ENCODE data around the gene SORCS2.

SORCS2 gene

DNA sequence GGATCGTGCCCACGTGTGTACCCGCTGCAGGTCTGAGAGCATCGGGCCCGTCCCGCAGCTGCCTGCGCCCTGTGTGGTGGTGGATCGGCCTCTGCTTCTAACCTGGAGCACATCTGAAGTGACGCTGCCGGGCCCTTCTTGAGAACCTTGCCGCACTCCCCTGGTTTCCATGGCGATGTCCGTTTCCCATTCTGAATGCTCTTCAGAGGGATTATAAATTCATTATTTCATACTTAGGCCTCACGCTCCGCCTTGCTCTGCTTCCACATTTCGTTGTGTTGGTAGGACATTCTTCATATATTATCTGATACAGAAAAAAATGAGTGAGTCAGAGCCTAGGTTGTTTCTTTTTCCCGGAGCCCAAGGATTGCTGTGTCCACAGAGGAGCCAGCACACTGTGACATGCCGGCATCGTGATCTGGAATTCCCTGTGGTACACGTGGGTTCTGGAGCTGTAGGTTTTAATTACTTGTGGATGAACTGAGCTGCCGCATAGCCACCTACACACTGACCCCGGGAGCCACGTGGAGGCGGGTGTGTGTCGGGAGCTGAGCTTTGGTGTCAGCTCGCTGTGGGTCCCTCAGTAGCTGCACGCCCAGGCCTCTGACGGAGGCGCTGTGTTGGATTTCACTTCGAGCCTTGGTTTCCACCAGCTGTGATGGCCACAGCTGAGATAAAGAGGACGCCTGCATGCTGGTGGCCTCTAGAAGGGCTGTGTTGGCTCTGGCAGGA lies 179.0 kb downstream of the SORCS2 start:
- H3K9me3 ChIP-seq (ENCODE audit: low read length): no peaks in the 10 kb centered on the region
- peaks cover 2% of the 10 kb centered on the region for H3K27me3 ChIP-seq (ENCODE audit: insufficient read depth, low read length)
- H3K4me1 ChIP-seq (ENCODE audit: insufficient read depth, low read length): no peaks in the 10 kb centered on the region
- no peaks in the 10 kb centered on the region for H3K36me3 ChIP-seq (ENCODE audit: insufficient read depth, low read length)
- H2AFZ ChIP-seq (ENCODE audit: low read depth, low read length): no peak overlapping the region
- H3K4me3 ChIP-seq (ENCODE audit: low read length): no peak overlapping the region

DNA sequence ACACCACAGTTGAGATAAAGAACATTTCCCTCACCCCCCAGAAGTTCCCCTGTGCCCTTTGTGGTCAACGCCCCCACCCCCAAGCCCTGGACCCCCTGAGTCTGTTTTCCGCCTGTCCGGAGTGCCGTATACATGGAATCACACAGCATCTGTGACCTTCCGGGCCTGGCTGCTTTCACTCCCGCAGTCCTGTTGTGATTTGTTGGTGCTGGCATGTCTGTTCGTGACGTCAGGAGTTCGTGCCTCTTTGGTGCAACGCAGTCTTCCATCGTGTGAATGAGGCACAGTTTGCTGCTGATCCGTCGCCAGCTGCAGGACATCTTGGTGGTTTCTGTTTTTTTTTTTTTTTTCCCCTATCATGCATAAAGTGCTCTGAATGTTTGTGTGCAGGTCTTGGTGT lies 180.3 kb downstream of the SORCS2 start:
- H3K9me3 ChIP-seq (ENCODE audit: low read length): no peaks in the 10 kb centered on the region
- H3K27me3 ChIP-seq (ENCODE audit: insufficient read depth, low read length): peaks cover 2% of the 10 kb centered on the region
- H3K36me3 ChIP-seq (ENCODE audit: insufficient read depth, low read length): no peaks in the 10 kb centered on the region
- no peak overlapping the region for H2AFZ ChIP-seq (ENCODE audit: low read depth, low read length)
- no peak overlapping the region for H3K4me3 ChIP-seq (ENCODE audit: low read length)
- no peaks in the 10 kb centered on the region for H3K4me1 ChIP-seq (ENCODE audit: insufficient read depth, low read length)

DNA sequence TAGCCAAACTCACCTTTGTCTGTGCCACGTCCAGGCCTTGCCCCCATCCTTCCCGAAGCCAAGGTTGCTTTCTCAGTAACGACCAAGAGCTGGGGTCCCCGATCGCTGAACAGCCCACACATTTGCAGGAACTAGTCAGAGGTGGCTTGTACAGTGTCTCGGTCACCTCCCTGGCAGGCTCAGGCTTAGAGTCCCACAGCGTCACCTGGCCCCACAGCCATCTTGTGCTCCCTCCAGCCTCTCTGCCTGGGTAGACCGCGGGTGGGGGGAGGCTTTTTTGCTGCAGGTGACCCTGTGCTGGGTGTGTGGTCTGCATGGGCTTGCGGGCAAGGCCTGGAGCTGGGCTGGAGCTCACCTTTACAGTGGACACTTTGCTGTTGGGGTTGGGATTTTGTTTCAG lies 182.2 kb downstream of the SORCS2 start:
- Histone ChIP-seq H2AFZ (ENCODE audit: low read depth, low read length) (no peak overlapping the region), H3K4me1 (ENCODE audit: insufficient read depth, low read length) (no peaks in the 10 kb centered on the region), H3K27me3 (ENCODE audit: insufficient read depth, low read length) (peaks cover 5% of the 10 kb centered on the region), H3K36me3 (ENCODE audit: insufficient read depth, low read length) (no peaks in the 10 kb centered on the region), H3K9me3 (ENCODE audit: low read length) (no peaks in the 10 kb centered on the region), H3K4me3 (ENCODE audit: low read length) (no peak overlapping the region)

DNA sequence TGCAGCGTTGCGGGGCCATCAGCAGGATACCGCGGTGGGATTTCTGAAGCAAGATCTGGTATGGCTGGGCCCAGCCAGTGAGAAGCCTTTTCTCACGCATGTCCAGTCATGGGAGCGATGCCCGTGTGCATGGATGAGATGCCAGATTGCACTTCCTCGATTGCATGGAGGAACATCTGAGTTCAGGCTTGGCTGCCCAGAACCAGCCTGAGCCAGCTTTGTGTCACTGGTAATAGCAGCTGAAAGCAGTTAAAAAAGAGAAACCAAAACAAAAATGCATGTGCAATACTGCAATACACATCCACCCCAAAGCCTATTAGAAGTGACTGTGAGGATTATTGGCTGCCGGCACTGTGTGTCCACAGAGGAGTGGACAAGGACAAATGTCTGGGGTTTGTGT lies 183.1 kb downstream of the SORCS2 start:
- no peak overlapping the region for H3K4me3 ChIP-seq (ENCODE audit: low read length)
- H3K9me3 ChIP-seq (ENCODE audit: low read length): no peaks in the 10 kb centered on the region
- H3K36me3 ChIP-seq (ENCODE audit: insufficient read depth, low read length): no peaks in the 10 kb centered on the region
- no peaks in the 10 kb centered on the region for H3K4me1 ChIP-seq (ENCODE audit: insufficient read depth, low read length)
- peaks cover 5% of the 10 kb centered on the region for H3K27me3 ChIP-seq (ENCODE audit: insufficient read depth, low read length)
- H2AFZ ChIP-seq (ENCODE audit: low read depth, low read length): no peak overlapping the region

DNA sequence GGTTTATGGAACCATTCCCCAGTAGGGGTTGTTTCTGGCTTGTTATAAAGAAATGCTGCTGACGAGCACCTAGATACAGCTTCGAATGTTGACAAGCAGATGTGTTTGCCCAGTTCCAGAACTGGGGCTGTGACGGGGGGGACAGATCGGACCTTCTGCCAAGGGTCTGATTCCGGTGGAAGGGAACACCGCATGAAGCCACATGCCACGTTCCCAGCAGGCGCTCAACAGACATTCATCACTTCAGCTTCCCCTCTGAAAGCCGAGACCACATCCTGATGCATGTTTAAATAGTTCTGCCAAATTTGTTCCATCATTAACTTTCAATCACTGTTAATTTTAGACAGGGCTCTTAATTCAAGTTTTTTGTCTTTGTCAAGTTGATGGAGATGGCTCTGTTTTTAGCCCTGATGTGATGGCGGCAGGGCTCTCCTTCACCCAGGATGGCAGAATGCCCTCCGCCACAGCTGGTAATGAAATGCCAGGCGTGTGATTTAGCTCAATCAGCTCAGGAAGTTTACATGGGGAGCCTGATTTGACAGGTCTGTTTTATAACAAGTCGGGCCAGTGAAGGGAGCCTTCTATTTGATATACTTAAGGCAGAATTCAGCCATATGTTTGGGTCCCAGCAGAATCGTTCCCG lies 185.0 kb downstream of the SORCS2 start:
- Histone ChIP-seq H3K9me3 (ENCODE audit: low read length) (no peaks in the 10 kb centered on the region), H3K27me3 (ENCODE audit: insufficient read depth, low read length) (peaks cover 11% of the 10 kb centered on the region), H2AFZ (ENCODE audit: low read depth, low read length) (no peak overlapping the region), H3K36me3 (ENCODE audit: insufficient read depth, low read length) (no peaks in the 10 kb centered on the region), H3K4me1 (ENCODE audit: insufficient read depth, low read length) (no peaks in the 10 kb centered on the region), H3K4me3 (ENCODE audit: low read length) (no peak overlapping the region)

DNA sequence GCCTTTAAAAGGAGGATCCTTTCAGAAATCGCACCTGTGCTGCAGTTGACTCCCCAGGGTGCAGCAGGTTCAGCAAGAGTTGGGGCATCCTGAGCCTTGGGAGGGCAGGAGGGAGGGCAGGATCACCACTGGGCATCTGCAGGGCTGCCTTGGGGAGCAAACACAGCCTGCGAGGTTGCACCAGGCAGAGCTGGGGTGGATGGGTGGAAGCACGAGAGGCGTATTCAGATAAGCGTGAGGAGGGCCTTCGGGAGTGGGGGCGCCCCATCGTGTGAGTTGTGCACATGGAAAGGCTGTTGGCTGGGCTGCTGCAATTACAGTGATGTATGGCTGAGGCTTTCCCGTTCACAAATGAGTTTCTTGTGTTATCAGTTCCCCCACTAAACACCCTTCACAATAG lies 186.8 kb downstream of the SORCS2 start:
- Histone ChIP-seq H3K9me3 (ENCODE audit: low read length) (no peaks in the 10 kb centered on the region), H3K36me3 (ENCODE audit: insufficient read depth, low read length) (no peaks in the 10 kb centered on the region), H3K27me3 (ENCODE audit: insufficient read depth, low read length) (peaks cover 11% of the 10 kb centered on the region), H3K4me3 (ENCODE audit: low read length) (no peak overlapping the region), H3K4me1 (ENCODE audit: insufficient read depth, low read length) (no peaks in the 10 kb centered on the region), H2AFZ (ENCODE audit: low read depth, low read length) (no peak overlapping the region)

DNA sequence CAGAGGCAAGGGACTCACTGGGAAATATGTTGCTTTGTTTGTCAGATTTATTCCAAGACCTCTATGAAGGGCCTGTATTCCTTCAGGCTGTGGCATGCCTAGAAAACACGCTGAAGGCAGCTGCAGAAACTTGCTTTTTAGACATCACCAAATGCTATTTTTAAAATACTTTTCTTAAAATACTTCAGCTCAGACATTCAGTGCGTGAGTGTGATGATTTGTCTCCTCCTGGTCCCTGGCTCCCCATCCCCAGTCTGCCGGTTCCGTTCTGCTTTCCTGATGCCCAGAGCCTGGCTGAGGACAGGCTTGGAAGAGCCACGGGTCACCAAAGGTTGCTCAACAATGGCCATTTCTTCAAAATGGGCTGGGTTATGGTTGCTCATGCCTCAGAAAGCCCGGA lies 187.4 kb downstream of the SORCS2 start:
- H3K27me3 ChIP-seq (ENCODE audit: insufficient read depth, low read length): peaks cover 11% of the 10 kb centered on the region
- H2AFZ ChIP-seq (ENCODE audit: low read depth, low read length): no peak overlapping the region
- no peak overlapping the region for H3K4me3 ChIP-seq (ENCODE audit: low read length)
- no peaks in the 10 kb centered on the region for H3K9me3 ChIP-seq (ENCODE audit: low read length)
- no peaks in the 10 kb centered on the region for H3K36me3 ChIP-seq (ENCODE audit: insufficient read depth, low read length)
- no peaks in the 10 kb centered on the region for H3K4me1 ChIP-seq (ENCODE audit: insufficient read depth, low read length)

DNA sequence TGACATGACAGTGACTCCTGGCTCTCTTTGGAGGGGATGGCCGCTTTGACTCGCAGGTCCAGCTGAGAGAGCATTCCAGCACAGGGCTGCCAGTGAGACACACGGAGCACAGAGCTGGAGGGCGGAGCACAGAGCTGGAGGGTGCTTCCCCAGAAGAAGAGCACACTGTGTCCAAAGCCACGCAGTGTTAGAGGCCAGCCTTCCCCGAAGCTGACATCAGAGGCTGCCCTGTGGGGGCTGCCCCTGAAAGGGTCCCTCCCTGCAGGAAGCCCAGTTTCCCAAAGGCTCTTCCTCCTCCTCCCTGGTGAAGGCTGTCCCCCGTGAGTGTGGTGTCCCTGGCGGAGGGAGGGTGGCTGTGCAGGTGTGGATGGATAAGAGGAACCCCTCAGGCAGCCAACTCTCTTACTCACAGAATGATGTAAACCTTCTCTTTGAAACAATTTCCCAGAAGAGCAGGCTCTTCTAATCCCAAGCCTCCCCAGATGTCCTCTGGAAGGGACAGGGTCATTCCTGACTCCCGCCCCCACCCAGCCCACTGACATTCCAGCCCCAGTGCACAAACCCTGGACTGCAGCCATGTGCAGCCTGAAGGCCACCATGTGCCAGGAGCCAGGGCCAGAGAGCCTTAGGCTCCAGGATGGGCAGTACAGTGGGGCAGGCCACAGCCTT lies 189.0 kb downstream of the SORCS2 start:
- Histone ChIP-seq H3K9me3 (ENCODE audit: low read length) (no peaks in the 10 kb centered on the region), H2AFZ (ENCODE audit: low read depth, low read length) (no peak overlapping the region), H3K36me3 (ENCODE audit: insufficient read depth, low read length) (no peaks in the 10 kb centered on the region), H3K4me1 (ENCODE audit: insufficient read depth, low read length) (no peaks in the 10 kb centered on the region), H3K4me3 (ENCODE audit: low read length) (no peak overlapping the region), H3K27me3 (ENCODE audit: insufficient read depth, low read length) (peaks cover 11% of the 10 kb centered on the region)

DNA sequence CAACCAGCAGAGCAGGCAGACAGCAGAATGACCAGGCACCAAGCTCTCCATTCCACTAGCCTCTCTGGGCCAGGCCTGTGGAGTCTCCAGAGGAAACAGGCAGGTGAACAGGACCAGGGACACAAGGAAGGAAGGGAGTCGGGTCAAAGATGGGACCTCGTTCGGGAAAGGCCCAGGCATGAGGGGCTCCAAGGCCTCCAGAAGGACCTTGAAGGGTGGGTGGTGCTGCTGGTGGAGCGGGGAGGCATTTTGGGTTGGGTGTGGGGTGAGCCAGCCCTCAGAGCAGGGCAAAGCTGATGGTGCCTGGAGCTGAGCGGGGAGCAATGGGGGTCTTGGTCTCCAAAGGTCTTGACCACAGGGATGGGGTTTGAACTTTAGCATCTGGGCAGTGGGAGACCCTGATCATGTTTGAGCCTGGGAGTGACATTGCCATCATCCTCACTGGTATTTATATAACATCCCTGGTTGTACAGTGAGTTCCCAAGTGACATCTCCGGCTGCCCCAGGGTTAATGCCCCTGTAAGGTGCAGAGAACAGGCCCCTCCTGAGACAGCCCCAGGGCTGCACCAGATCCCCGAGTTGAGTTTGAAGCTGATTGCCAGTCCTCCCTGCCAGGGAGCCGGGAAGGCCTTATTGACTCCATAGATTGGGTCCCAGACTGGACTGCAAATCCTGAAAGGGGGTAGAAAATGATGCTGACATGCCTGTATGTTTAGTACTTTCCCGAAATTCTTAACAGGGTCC lies 189.7 kb downstream of the SORCS2 start:
- peaks cover 11% of the 10 kb centered on the region for H3K27me3 ChIP-seq (ENCODE audit: insufficient read depth, low read length)
- H3K36me3 ChIP-seq (ENCODE audit: insufficient read depth, low read length): no peaks in the 10 kb centered on the region
- no peak overlapping the region for H3K4me3 ChIP-seq (ENCODE audit: low read length)
- no peaks in the 10 kb centered on the region for H3K9me3 ChIP-seq (ENCODE audit: low read length)
- no peaks in the 10 kb centered on the region for H3K4me1 ChIP-seq (ENCODE audit: insufficient read depth, low read length)
- no peak overlapping the region for H2AFZ ChIP-seq (ENCODE audit: low read depth, low read length)

DNA sequence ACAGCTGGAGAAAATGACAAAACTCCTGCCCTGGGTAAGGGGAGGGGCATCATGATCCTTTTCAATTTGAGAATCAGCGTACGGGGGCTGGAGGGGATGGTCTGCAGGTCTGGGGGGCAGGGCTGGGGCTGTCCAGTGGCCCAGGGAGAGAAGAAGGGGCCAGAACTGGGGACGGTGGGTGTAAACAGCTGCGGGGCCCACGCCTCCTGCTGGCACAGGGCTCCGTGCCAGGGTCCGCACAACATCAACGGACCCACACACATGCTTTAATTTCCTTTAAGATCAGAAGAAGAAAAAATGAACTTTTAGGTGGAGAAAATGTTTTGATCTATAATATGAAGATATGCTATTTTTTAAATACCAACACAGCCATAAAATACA lies 190.3 kb downstream of the SORCS2 start:
- H3K27me3 ChIP-seq (ENCODE audit: insufficient read depth, low read length): peaks cover 9% of the 10 kb centered on the region
- no peaks in the 10 kb centered on the region for H3K9me3 ChIP-seq (ENCODE audit: low read length)
- no peak overlapping the region for H3K4me3 ChIP-seq (ENCODE audit: low read length)

DNA sequence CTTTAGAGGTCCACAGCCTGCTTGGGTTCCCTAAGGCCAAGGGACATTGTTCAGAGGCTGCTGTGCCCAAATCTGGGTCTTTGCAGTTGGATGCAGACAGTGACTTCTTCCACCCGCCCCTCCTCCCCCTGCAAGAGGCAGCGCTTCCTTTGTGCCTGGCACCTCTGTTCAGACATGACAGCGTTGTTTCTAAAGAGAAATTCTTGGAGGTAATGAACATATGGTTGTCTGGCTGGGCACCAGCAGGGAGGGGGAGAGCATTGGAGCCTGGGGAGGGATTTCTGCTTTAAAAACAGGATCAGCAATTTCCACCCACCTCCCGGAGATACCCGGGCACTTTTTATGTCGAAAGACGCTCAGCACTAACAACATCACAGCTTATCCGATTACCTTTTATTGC lies 190.9 kb downstream of the SORCS2 start:
- no peaks in the 10 kb centered on the region for H3K4me1 ChIP-seq (ENCODE audit: insufficient read depth, low read length)
- H3K4me3 ChIP-seq (ENCODE audit: low read length): no peak overlapping the region
- no peaks in the 10 kb centered on the region for H3K36me3 ChIP-seq (ENCODE audit: insufficient read depth, low read length)
- H2AFZ ChIP-seq (ENCODE audit: low read depth, low read length): no peak overlapping the region
- H3K9me3 ChIP-seq (ENCODE audit: low read length): no peaks in the 10 kb centered on the region
- H3K27me3 ChIP-seq (ENCODE audit: insufficient read depth, low read length): peaks cover 9% of the 10 kb centered on the region

More for the DNA sequence above, 190.3 kb downstream of the SORCS2 start:
- no peak overlapping the region for H2AFZ ChIP-seq (ENCODE audit: low read depth, low read length)
- H3K36me3 ChIP-seq (ENCODE audit: insufficient read depth, low read length): no peaks in the 10 kb centered on the region
- no peaks in the 10 kb centered on the region for H3K4me1 ChIP-seq (ENCODE audit: insufficient read depth, low read length)

DNA sequence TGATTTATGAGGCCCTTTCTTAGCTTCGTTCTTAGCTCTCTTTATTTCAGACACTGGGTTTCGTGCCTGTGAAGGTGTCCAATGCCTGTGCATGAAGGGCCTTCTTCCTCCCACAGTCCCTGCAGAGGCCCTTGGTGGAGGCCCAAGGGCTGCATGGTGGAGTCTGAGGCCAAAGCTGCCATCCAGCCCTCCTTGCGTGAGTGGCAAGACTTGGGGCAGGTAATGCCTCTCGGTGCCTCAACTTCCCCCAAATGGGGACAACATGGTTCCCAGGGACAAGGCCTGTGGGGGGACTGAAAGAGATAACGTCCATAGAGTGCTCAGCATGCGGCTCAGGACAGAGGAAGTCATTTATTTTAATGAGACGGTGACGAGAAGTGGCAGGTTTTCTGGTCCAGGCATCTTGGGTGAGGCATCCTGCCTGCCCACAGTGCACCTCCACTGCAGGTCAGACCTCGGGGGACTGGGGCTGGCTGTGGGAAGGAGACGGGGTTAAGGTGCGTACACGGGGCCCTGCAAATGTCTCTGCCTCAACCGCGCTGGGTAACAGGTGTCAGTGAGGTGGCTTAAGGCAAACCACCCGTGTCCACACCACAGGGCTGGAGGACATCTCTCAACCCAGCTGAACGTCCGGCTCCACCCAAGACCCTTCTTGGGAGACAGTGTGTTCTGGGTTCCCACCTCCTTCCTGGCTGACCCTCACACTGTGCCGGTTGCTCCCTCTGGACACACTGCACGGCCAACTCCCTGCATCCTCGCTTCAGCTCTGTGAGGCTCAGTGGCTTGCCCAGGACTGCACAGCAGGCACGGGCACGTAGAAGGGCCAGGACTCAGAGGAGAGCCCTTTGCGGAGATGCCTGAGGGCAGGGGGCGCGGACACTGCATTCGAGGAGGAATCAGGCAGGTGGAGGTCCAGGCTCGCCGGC lies 191.9 kb downstream of the SORCS2 start:
- no peaks in the 10 kb centered on the region for H3K9me3 ChIP-seq (ENCODE audit: low read length)
- no peaks in the 10 kb centered on the region for H3K36me3 ChIP-seq (ENCODE audit: insufficient read depth, low read length)

More for the DNA sequence above, 191.9 kb downstream of the SORCS2 start:
- Histone ChIP-seq H3K27me3 (ENCODE audit: insufficient read depth, low read length) (peaks cover 8% of the 10 kb centered on the region), H2AFZ (ENCODE audit: low read depth, low read length) (no peak overlapping the region), H3K4me3 (ENCODE audit: low read length) (no peak overlapping the region), H3K4me1 (ENCODE audit: insufficient read depth, low read length) (no peaks in the 10 kb centered on the region)
